H9 (cell line): ENCODE data around the gene LIPM. TPM values are rescaled to one million over a fixed set of nuclear protein-coding genes. Genes with fewer than 3 reads are reported as not detected.

Source experiments
- DNase-seq: peaks from one replicate; pipeline ENCODE4 v3.0.0-alpha.2; 2017
- H2AFZ ChIP-seq: one replicate; pipeline ENCODE4 v1.6.1; 2013; ENCODE audit warnings: mild to moderate bottlenecking, low read length, control low read depth, moderate library complexity
- H2AK5ac ChIP-seq: 2 replicates; pipeline ENCODE4 v1.6.1; 2013; ENCODE audit warnings: low read length, control low read depth, mixed read lengths; ENCODE audit not compliant: insufficient read length
- H2BK120ac ChIP-seq: one replicate; pipeline ENCODE4 v1.6.1; 2013; ENCODE audit warnings: low read depth, mild to moderate bottlenecking, low read length, control low read depth, inconsistent platforms; ENCODE audit not compliant: poor library complexity, severe bottlenecking
- H2BK12ac ChIP-seq: 2 replicates; pipeline ENCODE4 v1.6.1; 2013; ENCODE audit warnings: low read length, control low read depth, mixed read lengths, low read depth; ENCODE audit not compliant: insufficient read length
- H2BK15ac ChIP-seq: 2 replicates; pipeline ENCODE4 v1.6.1; 2013; ENCODE audit warnings: low read depth, low read length, control low read depth
- H2BK20ac ChIP-seq: one replicate; pipeline ENCODE4 v1.6.1; 2013; ENCODE audit warnings: low read depth, mild to moderate bottlenecking, low read length, control low read depth, inconsistent platforms; ENCODE audit not compliant: poor library complexity, severe bottlenecking
- H2BK5ac ChIP-seq: 2 replicates; pipeline ENCODE4 v1.6.1; 2013; ENCODE audit warnings: low read length, control low read depth, mixed read lengths; ENCODE audit not compliant: insufficient read length
- H3K14ac ChIP-seq: 2 replicates; pipeline ENCODE4 v1.6.1; 2013; ENCODE audit warnings: low read length, control low read depth; ENCODE audit not compliant: insufficient read depth
- H3K18ac ChIP-seq: 2 replicates; pipeline ENCODE4 v1.6.1; 2013; ENCODE audit warnings: low read depth, mild to moderate bottlenecking, mixed read lengths, low read length, control low read depth; ENCODE audit not compliant: insufficient read length
- H3K23ac ChIP-seq: 2 replicates; pipeline ENCODE4 v1.6.1; 2013; ENCODE audit warnings: low read length, control low read depth, mixed read lengths, low read depth; ENCODE audit not compliant: insufficient read length
- H3K23me2 ChIP-seq: 2 replicates; pipeline ENCODE4 v1.6.1; 2013; ENCODE audit warnings: low read depth, mild to moderate bottlenecking, mixed read lengths, low read length, control low read depth; ENCODE audit not compliant: insufficient read length, poor library complexity, severe bottlenecking
- H3K27ac ChIP-seq: 2 replicates; pipeline ENCODE4 v1.5.1; 2013; ENCODE audit warnings: low read length, control low read depth, mixed read lengths, low read depth; ENCODE audit not compliant: insufficient read length
- H3K27me3 ChIP-seq: 2 replicates; pipeline ENCODE4 v1.6.1; 2013; ENCODE audit warnings: low read length, control low read depth, inconsistent platforms; ENCODE audit not compliant: insufficient read depth
- H3K4ac ChIP-seq: 2 replicates; pipeline ENCODE4 v1.6.1; 2013; ENCODE audit warnings: low read depth, mild to moderate bottlenecking, control low read depth, inconsistent platforms, low read length, moderate library complexity
- H3K4me1 ChIP-seq: 2 replicates; pipeline ENCODE4 v1.6.1; 2013; ENCODE audit warnings: low read length, control low read depth, inconsistent platforms; ENCODE audit not compliant: insufficient read depth
- H3K4me2 ChIP-seq: 2 replicates; pipeline ENCODE4 v1.6.1; 2013; ENCODE audit warnings: low read length, control low read depth, mixed read lengths; ENCODE audit not compliant: insufficient read length, insufficient read depth
- H3K56ac ChIP-seq: 2 replicates; pipeline ENCODE4 v1.6.1; 2013; ENCODE audit warnings: low read depth, mild to moderate bottlenecking, mixed read lengths, low read length, control low read depth; ENCODE audit not compliant: insufficient read length
- H3K79me1 ChIP-seq: 2 replicates; pipeline ENCODE4 v1.6.1; 2013; ENCODE audit warnings: low read depth, mild to moderate bottlenecking, moderate library complexity, low read length, control low read depth, inconsistent platforms; ENCODE audit not compliant: insufficient read depth, poor library complexity, severe bottlenecking
- H3K79me2 ChIP-seq: 2 replicates; pipeline ENCODE4 v1.6.1; 2013; ENCODE audit warnings: low read length, control low read depth, inconsistent platforms; ENCODE audit not compliant: insufficient read depth
- H3K9ac ChIP-seq: 2 replicates; pipeline ENCODE4 v1.6.1; 2013; ENCODE audit warnings: low read length, control low read depth, mixed read lengths; ENCODE audit not compliant: insufficient read length; ENCODE audit errors: extremely low read depth
- H3K9me3 ChIP-seq: one replicate; pipeline ENCODE4 v1.6.1; 2013; ENCODE audit warnings: low read depth, low read length, inconsistent platforms; ENCODE audit not compliant: control insufficient read depth
- H3T11ph ChIP-seq: one replicate; pipeline ENCODE4 v1.6.1; 2013; ENCODE audit warnings: mild to moderate bottlenecking, low read length, control low read depth, inconsistent platforms
- H4K20me1 ChIP-seq: one replicate; pipeline ENCODE4 v1.6.1; 2013; ENCODE audit not compliant: control insufficient read depth, insufficient read length, insufficient read depth
- H4K5ac ChIP-seq: 2 replicates; pipeline ENCODE4 v1.6.1; 2013; ENCODE audit warnings: low read depth, mild to moderate bottlenecking, mixed read lengths, low read length, control low read depth; ENCODE audit not compliant: insufficient read length
- H4K8ac ChIP-seq: replicated peaks from 2 replicates; pipeline ENCODE4 v1.6.1; 2013; ENCODE audit warnings: low read length, control low read depth, mixed read lengths, low read depth; ENCODE audit not compliant: insufficient read length
- H4K91ac ChIP-seq: 2 replicates; pipeline ENCODE4 v1.6.1; 2013; ENCODE audit warnings: low read depth, mild to moderate bottlenecking, moderate library complexity, mixed read lengths, low read length, control low read depth; ENCODE audit not compliant: insufficient read length
- H3K27ac Mint-ChIP-seq, 3 experiments: 2 replicates in 2 of 3; 3 replicates in 1 of 3; pipeline ENCODE4 v1.8.0; 2020 to 2021; ENCODE audit warnings: mixed read lengths in 3 of 3, mild to moderate bottlenecking in 1 of 3, moderate library complexity in 1 of 3
- H3K27me3 Mint-ChIP-seq: 2 replicates; pipeline ENCODE4 v1.8.0; 2021; ENCODE audit warnings: low read depth, mild to moderate bottlenecking, moderate library complexity, mixed read lengths
- H3K36me3 Mint-ChIP-seq, 3 experiments: 2 replicates in 2 of 3; 3 replicates in 1 of 3; pipeline ENCODE4 v1.8.0; 2020 to 2021; ENCODE audit warnings: low read depth in 3 of 3, mixed read lengths in 3 of 3; ENCODE audit not compliant: insufficient read depth in 1 of 3
- H3K4me1 Mint-ChIP-seq, 2 experiments: 2 replicates each; pipeline ENCODE4 v1.8.0; 2020; ENCODE audit warnings: mixed read lengths in 2 of 2
- H3K4me3 Mint-ChIP-seq, 2 experiments: 2 replicates in 1 of 2; 3 replicates in 1 of 2; pipeline ENCODE4 v1.8.0; 2020 to 2021; ENCODE audit warnings: mild to moderate bottlenecking in 2 of 2, mixed read lengths in 2 of 2, moderate library complexity in 1 of 2
- H3K9me3 Mint-ChIP-seq, 2 experiments: 2 replicates in 1 of 2; 3 replicates in 1 of 2; pipeline ENCODE4 v1.8.0; 2020; ENCODE audit warnings: mild to moderate bottlenecking in 2 of 2, mixed read lengths in 2 of 2, moderate library complexity in 1 of 2
- CTCF ChIP-seq: fragments of 200-600 bp; sonication (generic); conservative IDR thresholded peaks from 3 replicates; pipeline ENCODE4 v1.8.0; 2021; ENCODE audit warnings: antibody characterized with exemption, mild to moderate bottlenecking
- WGBS: extraction: QIAGEN DNeasy Blood & Tissue Kit; methylation state at CpG from one replicate; pipeline ENCODE4 v1.1.7; 2013; ENCODE audit warnings: missing lambda C conversion rate, low lambda C conversion rate, mixed read lengths; ENCODE audit not compliant: insufficient read length; ENCODE audit errors: extremely low coverage; 5-methylcytosine and 5-hydroxymethylcytosine counted together
- total RNA-seq: library from RNA; stranded (reverse); gene quantifications from 2 replicates; pipeline ENCODE4 v1.2.1, GENCODE V29; 2021

Gene LIPM
- total RNA-seq, 1 experiment from 2014 or later, result not detected

- Histone ChIP-seq H2BK5ac (no peak overlapping the region), H3T11ph (no peak overlapping the region), H4K5ac (no peak overlapping the region), H3K14ac (no peak overlapping the region), H3K27me3 (no peaks in the 10 kb centered on the region), H2BK120ac (no peak overlapping the region), H3K23me2 (no peaks in the 10 kb centered on the region), H3K9me3 (no peaks in the 10 kb centered on the region), H2AFZ (no peak overlapping the region), H3K4me2 (no peak overlapping the region), H3K4me1 (no peaks in the 10 kb centered on the region), H3K79me1 (no peaks in the 10 kb centered on the region), H3K9ac (no peak overlapping the region), H2BK12ac (no peak overlapping the region), H4K91ac (no peak overlapping the region), H3K56ac (no peak overlapping the region), H3K23ac (no peak overlapping the region), H2AK5ac (no peak overlapping the region), H3K18ac (no peak overlapping the region), H2BK15ac (no peak overlapping the region), H3K4ac (no peak overlapping the region), H2BK20ac (no peak overlapping the region), H4K8ac (no peak overlapping the region), H3K79me2 (no peaks in the 10 kb centered on the region), H4K20me1 (no peaks in the 10 kb centered on the region), H3K27ac (no peak overlapping the region)
- no peaks in the 10 kb centered on the region for H3K4me1 Mint-ChIP-seq
- H3K9me3 Mint-ChIP-seq, result no peaks in the 10 kb centered on the region
- no CpG with 5 or more reads among the region's 5 CpGs for WGBS
- H3K4me3 Mint-ChIP-seq, result no peak overlapping the region
- no peaks in the 10 kb centered on the region for H3K36me3 Mint-ChIP-seq
- peak; percentile 33 for DNase-seq
- no peak overlapping the region for H3K27ac Mint-ChIP-seq
- TF ChIP-seq CTCF, result peak; percentile 29; the same call in 2 of the 3 replicates
- H3K27me3 Mint-ChIP-seq, result no peaks in the 10 kb centered on the region
Measured at GRCh38 chr10:88838766-88839350, 36.3 kb downstream of the LIPM start.
